ENCODE results near the gene CCDC6. TPM values are rescaled to one million over a fixed set of nuclear protein-coding genes. Genes with fewer than 3 reads are reported as not detected.
A peak's percentile ranks its signal among the peaks of the same experiment; 100 is the strongest.

The CCDC6 gene
- total and polyA plus RNA-seq, 9 of the 15 experiments (the other 6 are each of a cell fraction or from before 2014, with no cell fraction given): 10.4 to 41.0 (median 20.9) TPM

GRCh38 chr10:59907918-59908807 is 1.8 kb upstream of the CCDC6 start (continued):
- TF ChIP-seq TCF7 (IDR thresholded peaks at IDR 0.05; ENCODE audit: borderline replicate concordance) (no peak), PYGO2 (tag; IDR thresholded peaks at IDR 0.05) (no peak), PML (IDR thresholded peaks at IDR 0.05; ENCODE audit: low read length) (peak; percentile 75; the same call in 1 of the 2 replicates), TSC22D4 (tag; IDR thresholded peaks at IDR 0.05) (no peak), CHD2 (IDR thresholded peaks at IDR 0.05; ENCODE audit: low read depth, low read length) (no peak)
- TF ChIP-seq, protein P1, sequence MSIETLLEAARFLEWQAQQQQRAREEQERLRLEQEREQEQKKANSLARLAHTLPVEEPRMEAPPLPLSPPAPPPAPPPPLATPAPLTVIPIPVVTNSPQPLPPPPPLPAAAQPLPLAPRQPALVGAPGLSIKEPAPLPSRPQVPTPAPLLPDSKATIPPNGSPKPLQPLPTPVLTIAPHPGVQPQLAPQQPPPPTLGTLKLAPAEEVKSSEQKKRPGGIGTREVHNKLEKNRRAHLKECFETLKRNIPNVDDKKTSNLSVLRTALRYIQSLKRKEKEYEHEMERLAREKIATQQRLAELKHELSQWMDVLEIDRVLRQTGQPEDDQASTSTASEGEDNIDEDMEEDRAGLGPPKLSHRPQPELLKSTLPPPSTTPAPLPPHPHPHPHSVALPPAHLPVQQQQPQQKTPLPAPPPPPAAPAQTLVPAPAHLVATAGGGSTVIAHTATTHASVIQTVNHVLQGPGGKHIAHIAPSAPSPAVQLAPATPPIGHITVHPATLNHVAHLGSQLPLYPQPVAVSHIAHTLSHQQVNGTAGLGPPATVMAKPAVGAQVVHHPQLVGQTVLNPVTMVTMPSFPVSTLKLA (conservative IDR thresholded peaks at IDR 0.05): peak in 1 of 2 experiments; percentile 43; a peak in 2 of 4 replicates
- TF ChIP-seq, protein P2, sequence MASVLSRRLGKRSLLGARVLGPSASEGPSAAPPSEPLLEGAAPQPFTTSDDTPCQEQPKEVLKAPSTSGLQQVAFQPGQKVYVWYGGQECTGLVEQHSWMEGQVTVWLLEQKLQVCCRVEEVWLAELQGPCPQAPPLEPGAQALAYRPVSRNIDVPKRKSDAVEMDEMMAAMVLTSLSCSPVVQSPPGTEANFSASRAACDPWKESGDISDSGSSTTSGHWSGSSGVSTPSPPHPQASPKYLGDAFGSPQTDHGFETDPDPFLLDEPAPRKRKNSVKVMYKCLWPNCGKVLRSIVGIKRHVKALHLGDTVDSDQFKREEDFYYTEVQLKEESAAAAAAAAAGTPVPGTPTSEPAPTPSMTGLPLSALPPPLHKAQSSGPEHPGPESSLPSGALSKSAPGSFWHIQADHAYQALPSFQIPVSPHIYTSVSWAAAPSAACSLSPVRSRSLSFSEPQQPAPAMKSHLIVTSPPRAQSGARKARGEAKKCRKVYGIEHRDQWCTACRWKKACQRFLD (CRISPR knock-in tag; IDR thresholded peaks at IDR 0.05): 0 out of 2 replicates have a peak, but pooled peaks have one; percentile 29
- TF ChIP-seq, protein P3, sequence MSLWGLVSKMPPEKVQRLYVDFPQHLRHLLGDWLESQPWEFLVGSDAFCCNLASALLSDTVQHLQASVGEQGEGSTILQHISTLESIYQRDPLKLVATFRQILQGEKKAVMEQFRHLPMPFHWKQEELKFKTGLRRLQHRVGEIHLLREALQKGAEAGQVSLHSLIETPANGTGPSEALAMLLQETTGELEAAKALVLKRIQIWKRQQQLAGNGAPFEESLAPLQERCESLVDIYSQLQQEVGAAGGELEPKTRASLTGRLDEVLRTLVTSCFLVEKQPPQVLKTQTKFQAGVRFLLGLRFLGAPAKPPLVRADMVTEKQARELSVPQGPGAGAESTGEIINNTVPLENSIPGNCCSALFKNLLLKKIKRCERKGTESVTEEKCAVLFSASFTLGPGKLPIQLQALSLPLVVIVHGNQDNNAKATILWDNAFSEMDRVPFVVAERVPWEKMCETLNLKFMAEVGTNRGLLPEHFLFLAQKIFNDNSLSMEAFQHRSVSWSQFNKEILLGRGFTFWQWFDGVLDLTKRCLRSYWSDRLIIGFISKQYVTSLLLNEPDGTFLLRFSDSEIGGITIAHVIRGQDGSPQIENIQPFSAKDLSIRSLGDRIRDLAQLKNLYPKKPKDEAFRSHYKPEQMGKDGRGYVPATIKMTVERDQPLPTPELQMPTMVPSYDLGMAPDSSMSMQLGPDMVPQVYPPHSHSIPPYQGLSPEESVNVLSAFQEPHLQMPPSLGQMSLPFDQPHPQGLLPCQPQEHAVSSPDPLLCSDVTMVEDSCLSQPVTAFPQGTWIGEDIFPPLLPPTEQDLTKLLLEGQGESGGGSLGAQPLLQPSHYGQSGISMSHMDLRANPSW (CRISPR knock-in tag; IDR thresholded peaks at IDR 0.05): no peak
